Middle frontal gyrus (tissue), 1 donor: Measurements from ENCODE around the gene MEMO1.
"Not testable (repeated sequence)": the region's sequence is repeated elsewhere in the genome, so short reads cannot be mapped to it uniquely, and the experiment has no call there.

ENCODE experiments used
- DNase-seq: peaks from one replicate; pipeline ENCODE4 v3.0.0-alpha.2; 2015; ENCODE audit warnings: low spot score; ENCODE audit errors: extremely low spot score

The MEMO1 gene

GRCh38 chr2:31958140-31958717 is 52.6 kb downstream of the MEMO1 start:
- DNase-seq: no peak

- no peak for DNase-seq
Observed at GRCh38 chr2:31957354-31958139, 53.3 kb downstream of the MEMO1 start.

GRCh38 chr2:31956934-31957333 is 53.9 kb downstream of the MEMO1 start:
- DNase-seq: not testable (repeated sequence)

GRCh38 chr2:31956312-31956711 is 54.5 kb downstream of the MEMO1 start:
- no peak for DNase-seq

GRCh38 chr2:31953095-31953494 is 57.7 kb downstream of the MEMO1 start:
- not testable (repeated sequence) for DNase-seq

GRCh38 chr2:31950946-31951562 is 59.8 kb downstream of the MEMO1 start:
- DNase-seq: no peak

GRCh38 chr2:31947871-31948270 is 62.9 kb downstream of the MEMO1 start:
- DNase-seq: no peak

- no peak for DNase-seq
Observed at GRCh38 chr2:31946838-31947237, 64.0 kb downstream of the MEMO1 start.

- no peak for DNase-seq
Observed at GRCh38 chr2:31945572-31945935, 65.3 kb downstream of the MEMO1 start.

GRCh38 chr2:31944828-31945571 is 65.8 kb downstream of the MEMO1 start:
- no peak for DNase-seq

GRCh38 chr2:31943636-31944225 is 67.1 kb downstream of the MEMO1 start:
- DNase-seq: no peak

- no peak for DNase-seq
Observed at GRCh38 chr2:31940920-31941319, 69.9 kb downstream of the MEMO1 start.

- DNase-seq: no peak
Observed at GRCh38 chr2:31937741-31938140, 73.1 kb downstream of the MEMO1 start.

GRCh38 chr2:31935370-31935769 is 75.4 kb downstream of the MEMO1 start:
- DNase-seq: no peak

GRCh38 chr2:31933066-31933465 is 77.7 kb downstream of the MEMO1 start:
- DNase-seq: no peak

GRCh38 chr2:31932589-31932988 is 78.2 kb downstream of the MEMO1 start:
- DNase-seq: no peak

GRCh38 chr2:31931916-31932315 is 78.9 kb downstream of the MEMO1 start:
- no peak for DNase-seq

GRCh38 chr2:31925517-31925916 is 85.3 kb downstream of the MEMO1 start:
- no peak for DNase-seq

GRCh38 chr2:31923662-31924061 is 87.1 kb downstream of the MEMO1 start:
- no peak for DNase-seq

GRCh38 chr2:31922542-31923408 is 88.0 kb downstream of the MEMO1 start:
- DNase-seq: no peak

GRCh38 chr2:31920962-31921361 is 89.8 kb downstream of the MEMO1 start:
- DNase-seq: no peak
